ENCODE results near the gene ZDHHC11B. TPM values are rescaled to one million over a fixed set of nuclear protein-coding genes. Genes with fewer than 3 reads are reported as not detected.

ZDHHC11B gene
- total and polyA plus RNA-seq, 2 of the 13 experiments (the other 11 are each of a cell fraction or from before 2014, with no cell fraction given) = 0.11 to 0.12 TPM

DNA sequence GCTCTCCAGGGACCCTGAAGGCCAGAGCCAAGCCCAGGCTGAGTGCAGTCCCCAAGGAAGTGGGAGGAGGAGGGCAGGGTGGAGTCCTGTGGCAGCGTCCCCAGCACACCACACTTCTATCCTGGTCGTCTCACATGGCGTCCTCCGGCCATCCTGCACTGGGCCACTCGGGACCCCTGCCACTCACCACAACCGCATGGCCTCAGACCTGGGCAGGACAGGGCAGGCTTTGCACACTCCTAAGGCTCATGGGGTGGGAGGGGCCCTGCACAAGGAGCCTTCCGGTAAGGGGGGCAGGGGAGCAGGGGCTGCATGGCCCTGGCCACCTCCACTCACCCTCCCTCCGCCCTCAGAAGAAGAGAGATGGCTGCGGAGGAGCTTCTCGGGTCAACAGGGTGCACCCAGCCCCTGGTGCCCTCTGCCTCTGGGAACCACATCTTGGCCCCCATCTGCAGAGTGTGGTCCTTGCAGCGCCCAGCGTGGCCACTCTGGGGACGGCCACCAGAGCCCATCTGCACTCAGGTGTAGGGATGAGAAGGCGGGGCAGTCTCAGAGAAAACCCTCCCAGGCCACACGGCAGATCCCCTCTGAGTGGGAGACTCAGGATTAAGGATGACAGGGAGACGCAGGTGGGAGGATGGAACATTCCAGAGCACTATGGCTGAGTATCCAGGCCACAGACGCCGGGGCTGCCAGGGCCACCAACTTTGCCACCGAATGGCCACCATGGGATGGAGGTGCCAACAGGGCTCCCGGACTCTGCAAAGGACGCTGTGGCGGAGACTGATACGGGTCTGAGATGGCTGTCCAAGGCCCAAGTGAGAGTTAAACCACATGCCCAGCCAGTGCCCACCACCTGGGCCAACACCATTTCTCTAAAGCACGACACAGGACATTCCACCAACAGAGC lies 99.0 kb downstream of the ZDHHC11B start:
- DNase-seq (ENCODE audit: low spot score) = no peak
- Histone ChIP-seq H2AFZ (ENCODE audit: low read length) (no peak overlapping the region), H3K9me3 (ENCODE audit: low read length) (no peaks in the 10 kb centered on the region), H3K36me3 (replicated peaks in 1 of 2; ENCODE audit: control insufficient read depth in 1 of 2, insufficient read depth in 2 of 2, low read length in 2 of 2) (no peaks in the 10 kb centered on the region), H3K4me3 (replicated peaks in 1 of 3; ENCODE audit: insufficient read depth in 1 of 3, low read depth in 2 of 3, low read length in 3 of 3) (no peak overlapping the region), H4K20me1 (ENCODE audit: insufficient read depth, low read length) (no peaks in the 10 kb centered on the region), H3K4me1 (ENCODE audit: insufficient read depth, low read length) (no peaks in the 10 kb centered on the region), H3K27ac (ENCODE audit: extremely low read length, insufficient read depth, low read length) (no peak overlapping the region), H3K79me2 (ENCODE audit: insufficient read depth, low read length) (no peaks in the 10 kb centered on the region), H3K27me3 (ENCODE audit: control insufficient read depth in 1 of 2, insufficient read depth in 2 of 2, low read length in 2 of 2) (peaks cover 4 to 18% of the 10 kb centered on the region in 2 experiments; a peak in 4 of 5 replicates), H3K4me2 (ENCODE audit: low read depth, low read length) (no peak overlapping the region), H3K9ac (ENCODE audit: insufficient read depth, low read depth, low read length) (no peak overlapping the region)
- WGBS (ENCODE audit: low lambda C conversion rate) = 29% methylated on average over 18 of the region's 24 CpGs
- no TSS peak for BruUV-seq (replicated peaks)
- ATAC-seq = no peak
- TF ChIP-seq SP5 (CRISPR knock-in tag; IDR thresholded peaks at IDR 0.05; ENCODE audit: borderline replicate concordance, low read depth) = no peak
- no peak for TF ChIP-seq EHMT2 (IDR thresholded peaks at IDR 0.05; ENCODE audit: borderline replicate concordance, low read depth, low read length)
- TF ChIP-seq, protein P1, sequence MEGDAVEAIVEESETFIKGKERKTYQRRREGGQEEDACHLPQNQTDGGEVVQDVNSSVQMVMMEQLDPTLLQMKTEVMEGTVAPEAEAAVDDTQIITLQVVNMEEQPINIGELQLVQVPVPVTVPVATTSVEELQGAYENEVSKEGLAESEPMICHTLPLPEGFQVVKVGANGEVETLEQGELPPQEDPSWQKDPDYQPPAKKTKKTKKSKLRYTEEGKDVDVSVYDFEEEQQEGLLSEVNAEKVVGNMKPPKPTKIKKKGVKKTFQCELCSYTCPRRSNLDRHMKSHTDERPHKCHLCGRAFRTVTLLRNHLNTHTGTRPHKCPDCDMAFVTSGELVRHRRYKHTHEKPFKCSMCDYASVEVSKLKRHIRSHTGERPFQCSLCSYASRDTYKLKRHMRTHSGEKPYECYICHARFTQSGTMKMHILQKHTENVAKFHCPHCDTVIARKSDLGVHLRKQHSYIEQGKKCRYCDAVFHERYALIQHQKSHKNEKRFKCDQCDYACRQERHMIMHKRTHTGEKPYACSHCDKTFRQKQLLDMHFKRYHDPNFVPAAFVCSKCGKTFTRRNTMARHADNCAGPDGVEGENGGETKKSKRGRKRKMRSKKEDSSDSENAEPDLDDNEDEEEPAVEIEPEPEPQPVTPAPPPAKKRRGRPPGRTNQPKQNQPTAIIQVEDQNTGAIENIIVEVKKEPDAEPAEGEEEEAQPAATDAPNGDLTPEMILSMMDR (CRISPR knock-in tag; IDR thresholded peaks at IDR 0.05) = no peak
- no peak for TF ChIP-seq ZNF878 (CRISPR knock-in tag; IDR thresholded peaks at IDR 0.05)
- TF ChIP-seq, protein P2, sequence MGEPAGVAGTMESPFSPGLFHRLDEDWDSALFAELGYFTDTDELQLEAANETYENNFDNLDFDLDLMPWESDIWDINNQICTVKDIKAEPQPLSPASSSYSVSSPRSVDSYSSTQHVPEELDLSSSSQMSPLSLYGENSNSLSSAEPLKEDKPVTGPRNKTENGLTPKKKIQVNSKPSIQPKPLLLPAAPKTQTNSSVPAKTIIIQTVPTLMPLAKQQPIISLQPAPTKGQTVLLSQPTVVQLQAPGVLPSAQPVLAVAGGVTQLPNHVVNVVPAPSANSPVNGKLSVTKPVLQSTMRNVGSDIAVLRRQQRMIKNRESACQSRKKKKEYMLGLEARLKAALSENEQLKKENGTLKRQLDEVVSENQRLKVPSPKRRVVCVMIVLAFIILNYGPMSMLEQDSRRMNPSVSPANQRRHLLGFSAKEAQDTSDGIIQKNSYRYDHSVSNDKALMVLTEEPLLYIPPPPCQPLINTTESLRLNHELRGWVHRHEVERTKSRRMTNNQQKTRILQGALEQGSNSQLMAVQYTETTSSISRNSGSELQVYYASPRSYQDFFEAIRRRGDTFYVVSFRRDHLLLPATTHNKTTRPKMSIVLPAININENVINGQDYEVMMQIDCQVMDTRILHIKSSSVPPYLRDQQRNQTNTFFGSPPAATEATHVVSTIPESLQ (CRISPR knock-in tag; conservative IDR thresholded peaks at IDR 0.05) = no peak
- no peak for TF ChIP-seq BORCS8-MEF2B (CRISPR knock-in tag; IDR thresholded peaks at IDR 0.05)
- no peak for TF ChIP-seq ZNF761 (CRISPR knock-in tag; conservative IDR thresholded peaks at IDR 0.05)
- TF ChIP-seq POLR2AphosphoS5 (IDR thresholded peaks at IDR 0.05; ENCODE audit: low read depth, low read length) = no peak
- no peak for TF ChIP-seq AGO2 (optimal IDR thresholded peaks at IDR 0.05; ENCODE audit: low read depth, low read length)
- no peak for TF ChIP-seq SUZ12 (IDR thresholded peaks at IDR 0.05; ENCODE audit: low read depth, low read length)
- TF ChIP-seq ZNF224 (CRISPR knock-in tag; IDR thresholded peaks at IDR 0.05) = no peak
- TF ChIP-seq MYC (CRISPR knock-in tag; IDR thresholded peaks at IDR 0.05; ENCODE audit: borderline replicate concordance) = no peak
- ChIA-PET POLR2A (no interaction called here), CTCF (ENCODE audit: low intra/inter-chr PET ratio, low total read pairs) (no interaction called here)
- intact Hi-C loops (cut with micrococcal nuclease; ENCODE audit: unreplicated experiment) (no loop called here), in situ Hi-C loops (cut with HindIII; ENCODE audit: extremely low pct_ligation_motif_present, low pct_unique_long_range_greater_than_20kb) (loop anchor here (10.0 kb wide), 1 partner anchor 89 kb away; no protein-coding TSS in a partner anchor)
- no peak for FAIRE-seq
